GM06990 (cell line): ENCODE data around the gene SGO1.

ENCODE experiments used
- DNase-seq: peaks from one replicate; pipeline ENCODE4 v3.0.0-alpha.2; 2011; ENCODE audit not compliant: insufficient read length; ENCODE audit errors: extremely low read depth
- H3K27me3 ChIP-seq: replicated peaks from 2 replicates; pipeline ENCODE4 v1.6.0; 2011; ENCODE audit warnings: low read length; ENCODE audit not compliant: control insufficient read depth, insufficient read depth
- H3K36me3 ChIP-seq: 2 replicates; pipeline ENCODE4 v1.5.1; 2011; ENCODE audit warnings: low read length; ENCODE audit not compliant: control insufficient read depth, insufficient read depth
- H3K4me3 ChIP-seq: replicated peaks from 2 replicates; pipeline ENCODE4 v1.5.1; 2011; ENCODE audit warnings: low read depth, mild to moderate bottlenecking, control low read depth, low read length
- TF ChIP-seq, protein P1 (sequence below): IDR thresholded peaks from 2 replicates; pipeline ENCODE4 v1.5.1; 2011; ENCODE audit warnings: low read length, control low read depth, mild to moderate bottlenecking, inconsistent platforms; ENCODE audit not compliant: insufficient read depth, poor library complexity, severe bottlenecking

Gene SGO1

DNA sequence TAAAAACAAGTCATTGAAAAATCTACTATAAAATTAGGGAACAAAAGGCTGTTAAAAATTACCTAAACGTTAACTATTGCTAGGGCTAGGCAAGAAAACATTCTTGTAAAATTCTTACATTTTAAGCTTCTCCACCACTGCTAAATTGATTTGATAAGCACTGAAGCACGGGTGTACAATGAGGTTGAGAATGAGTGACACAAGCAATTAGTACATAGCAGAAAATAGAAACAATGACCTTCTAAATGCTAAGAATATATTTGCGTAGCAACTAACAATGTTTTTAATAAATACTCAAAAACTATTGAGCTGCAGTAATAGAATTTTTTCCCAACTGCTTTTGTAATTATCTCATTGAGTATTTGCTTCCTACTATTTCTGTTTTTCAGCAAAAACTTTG, 4.7 kb downstream of the SGO1 start:
- Histone ChIP-seq H3K4me3 (no peak overlapping the region), H3K27me3 (no peaks in the 10 kb centered on the region), H3K36me3 (no peaks in the 10 kb centered on the region)
- no peak for DNase-seq
- TF ChIP-seq, protein P1, sequence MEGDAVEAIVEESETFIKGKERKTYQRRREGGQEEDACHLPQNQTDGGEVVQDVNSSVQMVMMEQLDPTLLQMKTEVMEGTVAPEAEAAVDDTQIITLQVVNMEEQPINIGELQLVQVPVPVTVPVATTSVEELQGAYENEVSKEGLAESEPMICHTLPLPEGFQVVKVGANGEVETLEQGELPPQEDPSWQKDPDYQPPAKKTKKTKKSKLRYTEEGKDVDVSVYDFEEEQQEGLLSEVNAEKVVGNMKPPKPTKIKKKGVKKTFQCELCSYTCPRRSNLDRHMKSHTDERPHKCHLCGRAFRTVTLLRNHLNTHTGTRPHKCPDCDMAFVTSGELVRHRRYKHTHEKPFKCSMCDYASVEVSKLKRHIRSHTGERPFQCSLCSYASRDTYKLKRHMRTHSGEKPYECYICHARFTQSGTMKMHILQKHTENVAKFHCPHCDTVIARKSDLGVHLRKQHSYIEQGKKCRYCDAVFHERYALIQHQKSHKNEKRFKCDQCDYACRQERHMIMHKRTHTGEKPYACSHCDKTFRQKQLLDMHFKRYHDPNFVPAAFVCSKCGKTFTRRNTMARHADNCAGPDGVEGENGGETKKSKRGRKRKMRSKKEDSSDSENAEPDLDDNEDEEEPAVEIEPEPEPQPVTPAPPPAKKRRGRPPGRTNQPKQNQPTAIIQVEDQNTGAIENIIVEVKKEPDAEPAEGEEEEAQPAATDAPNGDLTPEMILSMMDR, result no peak

DNA sequence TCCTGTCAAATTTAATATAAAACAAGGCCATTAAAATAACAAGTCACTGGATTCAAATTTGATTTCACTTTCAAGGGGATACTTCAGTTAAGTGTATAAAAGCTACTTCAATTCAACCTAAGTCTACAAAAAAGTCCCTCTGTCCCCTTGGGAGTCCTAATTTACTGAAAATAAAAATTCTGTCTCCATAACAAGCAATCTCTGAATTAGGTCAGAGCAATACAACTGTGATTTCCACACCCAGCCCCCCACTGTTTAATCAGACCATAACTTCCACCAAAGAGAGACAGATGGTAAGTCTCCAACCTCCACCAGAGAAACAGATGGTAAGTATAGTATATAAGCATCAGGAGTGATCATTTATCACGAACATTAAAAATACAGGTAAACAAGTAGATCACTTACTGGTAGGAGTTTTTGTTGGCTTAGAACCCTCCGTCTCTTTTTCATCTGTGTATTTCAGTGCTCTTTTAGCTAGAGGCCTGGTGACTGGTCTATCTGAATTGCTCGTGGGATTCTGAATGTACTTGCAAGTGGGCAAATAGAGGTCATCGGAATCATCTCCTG, 12.1 kb downstream of the SGO1 start:
- Histone ChIP-seq H3K27me3 (no peaks in the 10 kb centered on the region), H3K4me3 (no peak overlapping the region), H3K36me3 (no peaks in the 10 kb centered on the region)
- DNase-seq, result no peak
- TF ChIP-seq, protein P1, result no peak

DNA sequence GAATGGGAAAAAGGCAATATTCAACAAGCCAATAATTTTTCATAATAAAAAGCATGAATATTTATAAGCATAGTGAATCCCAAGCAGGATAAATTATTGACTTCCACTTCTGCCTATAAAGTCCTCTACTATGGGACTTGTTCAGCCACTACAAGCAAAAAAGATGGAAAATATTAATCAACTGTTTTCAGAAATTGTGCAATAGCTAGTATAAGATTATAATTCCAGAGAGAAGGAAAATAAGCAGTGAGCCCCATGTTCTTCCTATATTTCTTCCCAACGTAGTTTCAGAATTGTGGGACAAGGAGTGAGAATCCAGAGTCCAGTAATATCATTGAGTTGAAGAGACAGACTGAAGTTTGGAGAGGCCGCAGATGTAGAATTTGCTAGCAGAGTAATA, 24.3 kb downstream of the SGO1 start:
- Histone ChIP-seq H3K36me3 (no peaks in the 10 kb centered on the region; the same call in 1 of the 2 replicates), H3K4me3 (no peak overlapping the region), H3K27me3 (no peaks in the 10 kb centered on the region)
- TF ChIP-seq, protein P1, result no peak
- no peak for DNase-seq

DNA sequence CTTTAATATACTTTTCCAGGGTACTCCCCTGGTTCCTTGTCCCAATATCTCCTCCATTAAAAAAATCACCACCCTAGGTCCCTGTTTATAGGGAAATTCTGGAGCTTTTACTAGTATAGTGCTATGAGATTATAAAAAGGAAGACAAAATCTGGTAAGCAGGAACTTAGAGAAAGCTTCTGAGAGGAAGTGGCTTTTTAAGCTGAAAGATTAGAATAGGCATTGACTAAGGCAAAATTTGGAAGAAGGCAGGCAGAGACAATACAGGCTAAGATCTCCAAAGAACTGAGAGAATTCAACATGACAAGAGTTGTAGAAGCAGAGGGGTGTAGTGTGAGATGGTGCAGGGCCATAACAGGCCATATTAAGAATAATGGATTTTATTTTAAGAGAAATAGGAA, 25.8 kb downstream of the SGO1 start:
- TF ChIP-seq, protein P1, result no peak
- no peak for DNase-seq
- Histone ChIP-seq H3K36me3 (no peaks in the 10 kb centered on the region; the same call in 1 of the 2 replicates), H3K4me3 (no peak overlapping the region), H3K27me3 (no peaks in the 10 kb centered on the region)

DNA sequence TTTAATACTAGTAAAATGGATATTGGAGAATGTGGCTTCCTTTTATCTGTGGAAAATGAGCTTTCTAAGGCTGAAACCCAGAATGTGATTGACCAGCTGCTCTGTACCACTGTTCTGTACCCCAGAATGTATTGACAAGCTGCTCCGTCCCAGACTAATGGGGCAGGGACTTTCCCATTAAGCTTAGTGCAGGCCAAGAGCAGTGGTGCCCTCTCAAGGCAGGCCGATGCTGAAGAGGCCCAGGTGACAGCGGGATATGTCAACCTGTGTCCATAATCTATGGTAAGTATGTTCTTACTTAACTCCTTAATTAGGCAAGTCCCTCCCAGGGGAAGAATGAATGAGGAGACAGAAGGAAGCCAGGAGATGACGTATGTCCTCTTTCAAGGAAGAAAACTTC, 31.1 kb downstream of the SGO1 start:
- Histone ChIP-seq H3K36me3 (no peaks in the 10 kb centered on the region; the same call in 1 of the 2 replicates), H3K4me3 (no peak overlapping the region), H3K27me3 (no peaks in the 10 kb centered on the region)
- no peak for DNase-seq
- TF ChIP-seq, protein P1, result no peak

DNA sequence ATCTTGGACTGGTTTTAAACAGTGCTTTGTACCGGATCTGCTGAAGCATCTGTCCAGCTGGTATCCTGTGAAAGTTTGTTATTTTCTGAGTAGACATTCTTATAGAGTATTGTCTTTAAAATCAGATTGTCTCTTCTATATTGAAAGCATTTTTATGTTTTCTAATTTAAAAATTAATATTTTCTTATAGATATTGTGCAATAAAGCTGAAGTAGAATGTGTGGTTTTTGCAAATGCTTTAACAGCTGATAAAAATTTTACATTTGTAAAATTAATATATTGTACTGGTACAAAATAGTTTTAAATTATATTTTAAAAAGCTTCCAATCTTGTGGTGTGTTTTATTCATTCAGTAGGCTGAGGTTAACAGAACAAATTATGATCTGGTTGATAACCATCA, 31.9 kb downstream of the SGO1 start:
- H3K4me3 ChIP-seq, result no peak overlapping the region
- H3K36me3 ChIP-seq, result no peaks in the 10 kb centered on the region; the same call in none of the 2 replicates
- TF ChIP-seq, protein P1, result no peak
- DNase-seq, result no peak
- no peaks in the 10 kb centered on the region for H3K27me3 ChIP-seq
